Uterus (tissue), 4 donors: Measurements from ENCODE around the gene EPS8L2. TPM values are rescaled to one million over a fixed set of nuclear protein-coding genes. Genes with fewer than 3 reads are reported as not detected.

Experiments
- DNase-seq, 2 donors: peaks; one replicate each; pipeline ENCODE4 v3.0.0-alpha.2; 2019 to 2020
- H3K27ac ChIP-seq, 2 donors: fragments of 200-600 bp; sonication (generic); 1 replicate in 1 of 2; 2 replicates in 1 of 2; pipeline ENCODE4 v1.5.1; 2016 to 2018
- H3K27me3 ChIP-seq, 2 donors: fragments of 200-600 bp; sonication (generic); one replicate each; pipeline ENCODE4 v1.5.1; 2018 to 2019; ENCODE audit warnings: control low read depth in 1 of 2
- H3K36me3 ChIP-seq, 2 donors: fragments of 200-600 bp; sonication (generic); one replicate each; pipeline ENCODE4 v1.5.1; 2019; ENCODE audit warnings: control low read depth in 1 of 2
- H3K4me1 ChIP-seq, 2 donors: fragments of 200-600 bp; sonication (generic); one replicate each; pipeline ENCODE4 v1.5.1; 2018 to 2019; ENCODE audit warnings: control low read depth in 1 of 2
- H3K4me3 ChIP-seq, 2 donors: fragments of 200-600 bp; sonication (generic); 1 replicate in 1 of 2; 2 replicates in 1 of 2; pipeline ENCODE4 v1.5.1; 2018 to 2019; ENCODE audit warnings: mild to moderate bottlenecking in 1 of 2
- H3K9me3 ChIP-seq, 2 donors: fragments of 200-600 bp; sonication (generic); one replicate each; pipeline ENCODE4 v1.5.1; 2019; ENCODE audit warnings: control low read depth in 1 of 2
- POLR2A ChIP-seq, 2 donors: fragments of 450-650 bp; IDR thresholded peaks; one replicate each; pipeline ENCODE4 v1.6.1; 2016; ENCODE audit warnings: antibody characterized with exemption in 2 of 2, mild to moderate bottlenecking in 1 of 2, moderate library complexity in 1 of 2
- intact Hi-C: fragments of 100-400 bp; cut with DNase I; formaldehyde crosslinking; loops from one replicate; pipeline ENCODE4 v1.15.1; 2023; ENCODE audit warnings: low total_unique reads
- total RNA-seq, 4 donors: library from RNA; depleted of rRNA in 3 of 4; stranded (reverse); fragments of >200 nt in 3 of 4; gene quantifications; one replicate each; pipeline versions ENCODE4 v1.1.0 to v1.2.4, GENCODE V29; 2014 to 2023
- TF ChIP-seq, protein P1 (sequence below), 4 experiments: fragments of 200-600 bp in 2 of 4; fragments of 450-650 bp in 2 of 4; sonication (generic) in 2 of 4; IDR thresholded peaks; one replicate each; pipeline ENCODE4 v1.5.1; 2016 to 2019; ENCODE audit warnings: antibody characterized with exemption in 4 of 4, mild to moderate bottlenecking in 2 of 4, moderate library complexity in 1 of 4
- donor health status: DM: yes; HTN: yes; CAD: no.

The EPS8L2 gene
- total RNA-seq, 4 donors from 2014 or later = 12.2 to 52.8 (median 32.3) TPM

DNA sequence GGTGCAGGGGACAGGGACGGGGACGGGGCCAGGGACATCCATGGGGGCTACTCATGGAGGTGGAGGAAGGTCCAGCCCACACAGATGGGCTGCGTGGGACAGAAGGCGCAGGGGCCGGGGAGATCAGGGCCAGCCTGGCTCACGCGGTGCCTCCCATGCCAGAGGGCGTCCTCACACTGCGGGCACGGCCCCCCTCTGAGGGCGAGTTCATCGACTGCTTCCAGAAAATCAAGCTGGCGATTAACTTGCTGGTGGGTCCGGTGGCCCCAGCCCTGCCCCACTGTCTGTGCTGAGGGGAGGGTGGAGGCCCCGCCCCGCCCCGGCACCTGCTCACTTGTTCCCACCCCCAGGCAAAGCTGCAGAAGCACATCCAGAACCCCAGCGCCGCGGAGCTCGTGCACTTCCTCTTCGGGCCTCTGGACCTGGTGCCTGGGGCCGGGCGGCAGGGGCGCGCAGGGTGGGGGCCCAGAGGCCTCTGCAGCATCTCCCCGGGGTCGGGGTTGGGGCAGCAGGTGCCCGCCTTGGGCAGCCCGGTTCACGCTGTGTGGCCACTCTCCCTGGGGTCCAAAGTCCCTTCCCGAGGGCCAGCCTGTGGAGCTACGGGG lies 15.8 kb downstream of the EPS8L2 start:
- Histone ChIP-seq H3K9me3 (no peaks in the 10 kb centered on the region), H3K36me3 (no peaks in the 10 kb centered on the region), H3K4me3 (no peak overlapping the region), H3K27me3 (peaks cover 0 to 8% of the 10 kb centered on the region in 2 donors), H3K27ac (no peak overlapping the region), H3K4me1 (no peaks in the 10 kb centered on the region)
- TF ChIP-seq POLR2A (IDR thresholded peaks at IDR 0.05) = no peak
- TF ChIP-seq, protein P1, sequence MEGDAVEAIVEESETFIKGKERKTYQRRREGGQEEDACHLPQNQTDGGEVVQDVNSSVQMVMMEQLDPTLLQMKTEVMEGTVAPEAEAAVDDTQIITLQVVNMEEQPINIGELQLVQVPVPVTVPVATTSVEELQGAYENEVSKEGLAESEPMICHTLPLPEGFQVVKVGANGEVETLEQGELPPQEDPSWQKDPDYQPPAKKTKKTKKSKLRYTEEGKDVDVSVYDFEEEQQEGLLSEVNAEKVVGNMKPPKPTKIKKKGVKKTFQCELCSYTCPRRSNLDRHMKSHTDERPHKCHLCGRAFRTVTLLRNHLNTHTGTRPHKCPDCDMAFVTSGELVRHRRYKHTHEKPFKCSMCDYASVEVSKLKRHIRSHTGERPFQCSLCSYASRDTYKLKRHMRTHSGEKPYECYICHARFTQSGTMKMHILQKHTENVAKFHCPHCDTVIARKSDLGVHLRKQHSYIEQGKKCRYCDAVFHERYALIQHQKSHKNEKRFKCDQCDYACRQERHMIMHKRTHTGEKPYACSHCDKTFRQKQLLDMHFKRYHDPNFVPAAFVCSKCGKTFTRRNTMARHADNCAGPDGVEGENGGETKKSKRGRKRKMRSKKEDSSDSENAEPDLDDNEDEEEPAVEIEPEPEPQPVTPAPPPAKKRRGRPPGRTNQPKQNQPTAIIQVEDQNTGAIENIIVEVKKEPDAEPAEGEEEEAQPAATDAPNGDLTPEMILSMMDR (IDR thresholded peaks at IDR 0.05) = no peak
- no peak for DNase-seq
- intact Hi-C loops = loop anchor here (5.0 kb wide), 2 partner anchors 60 to 165 kb away; no protein-coding TSS in a partner anchor

DNA sequence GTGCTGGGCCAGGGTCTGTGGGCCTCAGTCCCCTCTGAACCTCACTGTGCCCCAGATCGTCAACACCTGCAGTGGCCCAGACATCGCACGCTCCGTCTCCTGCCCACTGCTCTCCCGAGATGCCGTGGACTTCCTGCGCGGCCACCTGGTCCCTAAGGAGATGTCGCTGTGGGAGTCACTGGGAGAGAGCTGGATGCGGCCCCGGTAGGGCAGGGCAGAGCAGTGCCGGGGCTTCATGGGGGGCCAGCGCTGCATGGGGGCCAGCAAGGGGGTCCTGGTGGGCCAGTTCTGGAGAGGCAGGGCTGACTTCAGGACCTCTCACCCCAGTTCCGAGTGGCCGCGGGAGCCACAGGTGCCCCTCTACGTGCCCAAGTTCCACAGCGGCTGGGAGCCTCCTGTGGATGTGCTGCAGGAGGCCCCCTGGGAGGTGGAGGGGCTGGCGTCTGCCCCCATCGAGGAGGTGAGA lies 16.3 kb downstream of the EPS8L2 start:
- H3K9me3 ChIP-seq = no peaks in the 10 kb centered on the region
- H3K27ac ChIP-seq = no peak overlapping the region
- H3K4me3 ChIP-seq = no peak overlapping the region
- intact Hi-C loops = loop anchor here (5.0 kb wide), 2 partner anchors 60 to 165 kb away; no protein-coding TSS in a partner anchor
- DNase-seq = no peak
- TF ChIP-seq POLR2A (IDR thresholded peaks at IDR 0.05) = no peak
- TF ChIP-seq, protein P1 (IDR thresholded peaks at IDR 0.05) = no peak
- peaks cover 0 to 8% of the 10 kb centered on the region in 2 donors for H3K27me3 ChIP-seq
- H3K36me3 ChIP-seq = no peaks in the 10 kb centered on the region
- H3K4me1 ChIP-seq = no peaks in the 10 kb centered on the region

DNA sequence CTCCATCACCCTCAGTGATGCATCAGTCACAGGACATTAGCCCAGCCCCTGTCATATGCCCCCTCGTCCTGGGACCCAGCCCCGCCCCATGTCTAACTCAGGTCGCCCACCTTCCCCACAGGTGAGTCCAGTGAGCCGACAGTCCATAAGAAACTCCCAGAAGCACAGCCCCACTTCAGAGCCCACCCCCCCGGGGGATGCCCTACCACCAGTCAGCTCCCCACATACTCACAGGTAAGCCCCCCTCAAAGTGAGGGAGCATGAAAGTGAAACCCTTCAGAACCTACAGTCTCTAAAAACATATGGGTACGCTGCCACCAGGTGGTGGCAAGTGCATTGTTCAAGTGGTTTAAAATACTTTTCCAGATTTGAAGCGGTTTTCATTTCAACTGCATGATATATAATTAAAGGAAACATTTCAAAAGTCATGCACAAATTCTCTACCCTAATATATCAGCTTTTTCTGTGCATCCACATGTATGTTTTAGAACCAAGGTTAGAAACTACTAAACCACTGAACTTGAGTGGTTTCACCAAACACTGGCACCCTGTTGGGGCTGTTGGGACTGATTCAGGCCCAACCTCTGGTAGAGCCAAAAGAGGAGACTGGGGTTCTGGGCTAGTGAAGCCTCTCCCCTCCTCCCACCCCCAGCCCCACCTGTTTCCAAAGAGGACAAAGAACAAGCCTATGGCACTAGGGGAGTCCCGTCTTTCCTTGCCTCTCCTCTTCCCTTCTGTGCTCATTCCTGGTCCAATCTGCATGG lies 17.3 kb downstream of the EPS8L2 start:
- Histone ChIP-seq H3K27ac (no peak overlapping the region), H3K4me3 (no peak overlapping the region), H3K36me3 (no peaks in the 10 kb centered on the region), H3K4me1 (peaks cover 0 to 7% of the 10 kb centered on the region in 2 donors), H3K9me3 (no peaks in the 10 kb centered on the region), H3K27me3 (peaks cover 0 to 8% of the 10 kb centered on the region in 2 donors)
- TF ChIP-seq, protein P1 (IDR thresholded peaks at IDR 0.05) = peak; percentile 39 to 69 (median 50)
- no peak for TF ChIP-seq POLR2A (IDR thresholded peaks at IDR 0.05)
- no peak for DNase-seq
- intact Hi-C loops = loop anchor here (5.0 kb wide), 2 partner anchors 61 to 166 kb away; no protein-coding TSS in a partner anchor

DNA sequence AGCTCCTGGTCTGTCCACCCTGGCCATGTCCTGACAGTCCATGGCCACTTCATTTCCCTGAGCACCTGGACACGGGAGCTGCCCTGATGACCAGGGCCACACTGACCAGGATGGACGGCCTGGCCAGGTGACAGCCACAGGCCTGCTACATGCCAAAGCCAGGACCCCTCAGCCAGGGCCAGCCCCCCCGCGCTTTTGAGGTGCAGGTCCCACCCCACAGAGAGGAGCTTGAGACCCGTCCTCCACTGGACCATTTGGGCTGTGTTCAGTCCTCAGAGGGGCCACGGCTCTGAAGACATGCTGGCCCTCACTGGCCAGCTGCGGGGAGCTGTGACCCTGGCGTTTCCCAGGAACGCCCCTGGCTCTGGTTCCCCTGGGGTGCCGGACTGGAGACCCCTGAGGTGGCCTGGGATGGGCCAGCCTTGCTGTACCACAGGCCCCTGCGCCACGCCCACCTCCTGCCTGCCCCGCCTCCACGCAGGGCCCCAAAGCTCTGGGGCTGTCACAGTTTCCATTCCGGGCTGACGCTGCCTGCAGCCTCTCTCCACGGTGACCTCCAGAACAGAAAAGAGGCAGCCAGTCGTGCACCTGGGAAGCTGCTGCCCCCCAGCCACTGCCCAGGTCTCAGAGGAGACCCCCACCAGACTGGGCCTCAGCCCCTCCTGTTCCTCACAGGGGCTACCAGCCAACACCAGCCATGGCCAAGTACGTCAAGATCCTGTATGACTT lies 18.2 kb downstream of the EPS8L2 start:
- no peak for DNase-seq
- Histone ChIP-seq H3K27ac (no peak overlapping the region), H3K4me1 (peaks cover 0 to 10% of the 10 kb centered on the region in 2 donors), H3K36me3 (no peaks in the 10 kb centered on the region), H3K27me3 (peaks cover 0 to 8% of the 10 kb centered on the region in 2 donors), H3K4me3 (no peak overlapping the region), H3K9me3 (no peaks in the 10 kb centered on the region)
- intact Hi-C loops = loop anchor here (5.0 kb wide), 2 partner anchors 62 to 167 kb away; no protein-coding TSS in a partner anchor
- TF ChIP-seq POLR2A (IDR thresholded peaks at IDR 0.05) = no peak
- TF ChIP-seq, protein P1 (IDR thresholded peaks at IDR 0.05) = no peak
